ENCODE measurements around the gene HMG20A. TPM values are rescaled to one million over a fixed set of nuclear protein-coding genes. Genes with fewer than 3 reads are reported as not detected.

The HMG20A gene
- total and polyA plus RNA-seq, 10 of the 15 experiments (the other 5 are each of a cell fraction or from before 2014, with no cell fraction given) = 30.0 to 98.7 (median 46.8) TPM

- Histone ChIP-seq H3K27ac (ENCODE audit: control insufficient read depth, insufficient read depth) (no peak overlapping the region), H3K9me3 (replicated peaks; ENCODE audit: control insufficient read depth, insufficient read depth, low read length) (no peaks in the 10 kb centered on the region), H3K27me3 (replicated peaks in 1 of 2; ENCODE audit: control insufficient read depth in 2 of 2, insufficient read depth in 2 of 2, low read length in 1 of 2) (no peaks in the 10 kb centered on the region), H2AFZ (ENCODE audit: control insufficient read depth, low read depth, low read length) (no peak overlapping the region), H3K4me2 (ENCODE audit: control insufficient read depth, insufficient read depth) (no peak overlapping the region), H3K9ac (ENCODE audit: control insufficient read depth, insufficient read depth, low read length) (no peak overlapping the region), H3K36me3 (ENCODE audit: control insufficient read depth in 2 of 2, insufficient read depth in 2 of 2, low read length in 1 of 2) (peaks cover 0 to 2% of the 10 kb centered on the region in 2 experiments; a peak in 3 of 4 replicates), H3K4me3 (no peak overlapping the region), H3K79me2 (ENCODE audit: control insufficient read depth, insufficient read depth, low read length) (no peaks in the 10 kb centered on the region), H4K20me1 (ENCODE audit: control insufficient read depth, insufficient read depth) (no peaks in the 10 kb centered on the region), H3K4me1 (ENCODE audit: control insufficient read depth, insufficient read depth, low read length) (peaks cover 11% of the 10 kb centered on the region)
- 96% methylated on average over 5 of the region's 5 CpGs for WGBS (ENCODE audit: insufficient coverage, insufficient replicate concordance, low lambda C conversion rate, missing lambda C conversion rate)
- no peak for FAIRE-seq
- no peak for DNase-seq (ENCODE audit: low read depth, low spot score)
- SMC1A ChIA-PET (ENCODE audit: uncharacterized antibody, unreplicated experiment) = interaction anchor here (0.7 to 1.1 kb wide), 3 partner anchors 9 to 307 kb away, joined by 3 read pairs; no protein-coding TSS in a partner anchor
- no peak for ATAC-seq
- CTCF ChIA-PET = interaction anchor here (1.2 to 4.4 kb wide), 2 partner anchors 53 to 302 kb away, joined by 5 to 34 read pairs; no protein-coding TSS in a partner anchor
- intact Hi-C loops (cut with micrococcal nuclease; ENCODE audit: unreplicated experiment) = no loop called here
- in situ Hi-C loops (cut with MboI) = no loop called here
- TF ChIP-seq KDM1A (IDR thresholded peaks at IDR 0.05; ENCODE audit: borderline replicate concordance) = no peak
- TF ChIP-seq SKIL (IDR thresholded peaks at IDR 0.05; ENCODE audit: low read depth, poor library complexity, severe bottlenecking) = no peak
- no peak for TF ChIP-seq HSF1 (IDR thresholded peaks at IDR 0.05; ENCODE audit: low read depth, low read length)
- no peak for TF ChIP-seq EZH2 (IDR thresholded peaks at IDR 0.05; ENCODE audit: borderline replicate concordance, control insufficient read depth, low read depth, low read length)
- no peak for TF ChIP-seq CREB1 (IDR thresholded peaks at IDR 0.05; ENCODE audit: low read depth)
- no peak for TF ChIP-seq HDGF (IDR thresholded peaks at IDR 0.05)
- no peak for TF ChIP-seq STAT3 (IDR thresholded peaks at IDR 0.05; ENCODE audit: low read depth, low read length)
- no peak for TF ChIP-seq BRCA1 (IDR thresholded peaks at IDR 0.05; ENCODE audit: low read depth, low read length)
- TF ChIP-seq POLR2A (IDR thresholded peaks at IDR 0.05; ENCODE audit: low read depth, low read length) = no peak
- TF ChIP-seq PBX3 (IDR thresholded peaks at IDR 0.05; ENCODE audit: insufficient replicate concordance, low read depth, low read length) = no peak
- POLR2A ChIA-PET = no interaction called here
- RAD21 ChIA-PET (ENCODE audit: unreplicated experiment) = no interaction called here
- BruUV-seq (replicated peaks) = no TSS peak
Observed at GRCh38 chr15:77489647-77490046, 69.0 kb downstream of the HMG20A start.
